HepG2 (cell line): ENCODE measurements around the gene CIITA. TPM values are rescaled to one million over a fixed set of nuclear protein-coding genes. Genes with fewer than 3 reads are reported as not detected.

ENCODE experiments used
- ATAC-seq: fragments of 200-7000 bp; cut with Tn5 transposase; 3 replicates; pipeline ENCODE4 v1.9.1; 2020; ENCODE audit warnings: mild to moderate bottlenecking, moderate library complexity
- BruUV-seq: library from RNA; stranded (reverse); fragments of 400-500 nt; replicated peaks from 2 replicates; lab custom pipeline; 2021; lab: Mats Ljungman, UMichigan
- CTCF ChIA-PET: fragments of 300-600 bp; formaldehyde crosslinking; extraction: SDS; loops from one replicate; lab custom pipeline; 2021; ENCODE audit warnings: low total read pairs, inconsistent platforms, low intra/inter-chr PET ratio; lab: Yijun Ruan, JAX
- POLR2A ChIA-PET: fragments of 350-600 bp; sonication (Branson Sonifier 250); formaldehyde crosslinking; loops from one replicate; lab custom pipeline; 2020; ENCODE audit warnings: antibody characterized with exemption, inconsistent platforms; lab: Yijun Ruan, JAX
- DNase-seq: peaks from one replicate; pipeline ENCODE4 v3.0.0-alpha.2; 2015; ENCODE audit warnings: low spot score
- FAIRE-seq: peaks from 3 replicates; lab custom pipeline; 2011; peaks lifted over from hg19 to GRCh38; lab: Jason Lieb, UNC
- H2AFZ ChIP-seq: one replicate; pipeline ENCODE4 v1.6.1; 2011; ENCODE audit warnings: low read length, inconsistent platforms
- H3K27ac ChIP-seq: fragments of 300-600 bp; 3 replicates; pipeline ENCODE4 v1.8.0; 2011; ENCODE audit warnings: mixed run types, mild to moderate bottlenecking, mixed read lengths, low read length, inconsistent platforms; ENCODE audit not compliant: insufficient read depth; ENCODE audit errors: extremely low read length
- H3K27me3 ChIP-seq, 2 experiments: fragments of 200-600 bp in 1 of 2; 2 replicates in 1 of 2; 3 replicates in 1 of 2; pipeline versions ENCODE4 v1.6.0 to v1.8.0; 2011; ENCODE audit warnings: low read length in 2 of 2, mild to moderate bottlenecking in 2 of 2, moderate library complexity in 2 of 2, inconsistent platforms in 1 of 2; ENCODE audit not compliant: insufficient read depth in 2 of 2, control insufficient read depth in 1 of 2
- H3K36me3 ChIP-seq, 2 experiments: fragments of 200-600 bp in 1 of 2; replicated peaks in 1 of 2; 2 replicates in 1 of 2; 3 replicates in 1 of 2; pipeline versions ENCODE4 v1.5.1 to v1.8.0; 2011; ENCODE audit warnings: low read length in 2 of 2, inconsistent platforms in 1 of 2; ENCODE audit not compliant: insufficient read depth in 2 of 2, control insufficient read depth in 1 of 2
- H3K4me1 ChIP-seq: 2 replicates; pipeline ENCODE4 v1.5.1; 2012; ENCODE audit warnings: low read length, inconsistent platforms; ENCODE audit not compliant: insufficient read depth
- H3K4me2 ChIP-seq: 2 replicates; pipeline ENCODE4 v1.6.0; 2011; ENCODE audit warnings: low read depth, low read length, inconsistent platforms
- H3K4me3 ChIP-seq, 3 experiments: fragments of 200-600 bp in 1 of 3; sonication (generic), shearing (Covaris generic) in 1 of 3; replicated peaks in 1 of 3; 2 replicates each; pipeline ENCODE4 v1.5.1; 2011 to 2016; ENCODE audit warnings: low read length in 3 of 3, inconsistent platforms in 2 of 3, low read depth in 2 of 3, mild to moderate bottlenecking in 2 of 3, control low read depth in 1 of 3, mixed read lengths in 1 of 3; ENCODE audit not compliant: insufficient read depth in 1 of 3
- H3K79me2 ChIP-seq: one replicate; pipeline ENCODE4 v1.6.1; 2011; ENCODE audit warnings: low read length, inconsistent platforms; ENCODE audit not compliant: insufficient read depth
- H3K9ac ChIP-seq: 2 replicates; pipeline ENCODE4 v1.6.0; 2011; ENCODE audit warnings: mild to moderate bottlenecking, low read depth, low read length, inconsistent platforms; ENCODE audit not compliant: insufficient read depth
- H3K9me3 ChIP-seq: 2 replicates; pipeline ENCODE4 v1.5.1; 2012; ENCODE audit warnings: mild to moderate bottlenecking, low read length
- H4K20me1 ChIP-seq: 2 replicates; pipeline ENCODE4 v1.6.0; 2011; ENCODE audit warnings: inconsistent platforms, mild to moderate bottlenecking, low read length, moderate library complexity; ENCODE audit not compliant: insufficient read depth
- BCL3 ChIP-seq: sonication (generic); formaldehyde crosslinking; IDR thresholded peaks from 2 replicates; pipeline ENCODE4 v1.5.1; 2020; ENCODE audit warnings: mild to moderate bottlenecking, missing genetic modification reagents, moderate library complexity
- FOXA1 ChIP-seq, 2 experiments: fragments of 450-650 bp in 1 of 2; sonication (generic) in 1 of 2; formaldehyde crosslinking in 1 of 2; IDR thresholded peaks; 2 replicates each; pipeline versions ENCODE4 v1.4.0 to v1.6.1; 2016 to 2020; ENCODE audit warnings: missing genetic modification reagents in 1 of 2
- SRF ChIP-seq: IDR thresholded peaks from 2 replicates; pipeline ENCODE4 v1.6.1; 2011; ENCODE audit warnings: mild to moderate bottlenecking, low read depth, low read length, moderate library complexity
- SRSF4 ChIP-seq: fragments of 200-400 bp; formaldehyde crosslinking; IDR thresholded peaks from one replicate; pipeline ENCODE4 v1.6.1; 2018; ENCODE audit warnings: mild to moderate bottlenecking, low read depth, low read length, moderate library complexity; ENCODE audit not compliant: poor library complexity, severe bottlenecking
- TFDP2 ChIP-seq: sonication (generic); formaldehyde crosslinking; IDR thresholded peaks from 2 replicates; pipeline ENCODE4 v1.4.0; 2020; ENCODE audit warnings: missing genetic modification reagents
- ZNF235 ChIP-seq: sonication (generic); formaldehyde crosslinking; IDR thresholded peaks from 2 replicates; pipeline ENCODE4 v1.8.1; 2023; ENCODE audit warnings: mild to moderate bottlenecking, missing genetic modification reagents, borderline replicate concordance
- ZNF775 ChIP-seq: sonication (generic); formaldehyde crosslinking; IDR thresholded peaks from 2 replicates; pipeline ENCODE4 v1.4.0; 2020; ENCODE audit warnings: missing genetic modification reagents, mild to moderate bottlenecking, moderate library complexity, borderline replicate concordance
- WGBS: methylation state at CpG from one replicate; pipeline ENCODE4 v1.1.6; 2017; ENCODE audit warnings: low lambda C conversion rate; 5-methylcytosine and 5-hydroxymethylcytosine counted together
- in situ Hi-C: cut with HindIII; loops from 2 replicates; pipeline ENCODE4 v1.10.0; 2017; ENCODE audit warnings: low pct_unique_long_range_greater_than_20kb; ENCODE audit not compliant: extremely low pct_ligation_motif_present
- intact Hi-C: fragments of 100-400 bp; cut with micrococcal nuclease; formaldehyde crosslinking; loops from one replicate; pipeline ENCODE4 v1.10.0; 2022; ENCODE audit not compliant: unreplicated experiment
- polyA plus RNA-seq, 8 experiments: library from polyadenylated mRNA; depleted of rRNA in 3 of 8; stranded (reverse) in 7 of 8; unstranded in 1 of 8; fragments of >200 nt; fragmentation: Illumina TruSeq in 4 of 8; extraction: Trizol in 4 of 8; gene quantifications; 2 replicates each; pipeline versions ENCODE4 v1.2.1 to v1.2.3, GENCODE V29; 2011 to 2016; ENCODE audit warnings: low read depth in 4 of 8, missing spikeins in 1 of 8, mixed read lengths in 1 of 8; ENCODE audit not compliant: insufficient read depth in 1 of 8
- total RNA-seq, 5 experiments: library from RNA; depleted of rRNA; stranded (reverse); fragments of >200 nt; fragmentation: Illumina TruSeq; extraction: Trizol; gene quantifications; 2 replicates each; pipeline ENCODE4 v1.2.3, GENCODE V29; 2016; ENCODE audit warnings: low read depth in 1 of 5

CIITA gene
- total and polyA plus RNA-seq, 2 of the 13 experiments (the other 11 are each of a cell fraction or from before 2014, with no cell fraction given): 0.08 to 0.09 TPM

- ChIA-PET CTCF (no interaction called here), POLR2A (no interaction called here)
- 21% methylated on average over 6 of the region's 6 CpGs for whole genome bisulfite sequencing
- H3K4me3 ChIP-seq: no peak overlapping the region
- H3K4me1 ChIP-seq: no peaks in the 10 kb centered on the region
- no peaks in the 10 kb centered on the region for H3K36me3 ChIP-seq
- no peak for FAIRE-seq
- H2AFZ ChIP-seq: no peak overlapping the region
- no peaks in the 10 kb centered on the region for H3K79me2 ChIP-seq
- ATAC-seq: no peak
- no peak overlapping the region for H3K27ac ChIP-seq
- DNase-seq: no peak
- H3K27me3 ChIP-seq: peaks cover 0 to 34% of the 10 kb centered on the region in 2 experiments; a peak in 4 of 5 replicates
- no peaks in the 10 kb centered on the region for H3K9me3 ChIP-seq
- H3K9ac ChIP-seq: no peak overlapping the region
- no peaks in the 10 kb centered on the region for H4K20me1 ChIP-seq
- intact Hi-C loops: no loop called here
- BruUV-seq: no TSS peak
- in situ Hi-C loops: no loop called here
- no peak overlapping the region for H3K4me2 ChIP-seq
- no peak for TF ChIP-seq ZNF235
- TF ChIP-seq SRF: no peak
- no peak for TF ChIP-seq ZNF775 (CRISPR knock-in tag)
- no peak for TF ChIP-seq SRSF4
- no peak for TF ChIP-seq FOXA1 (IDR thresholded peaks at IDR 0.05)
- TF ChIP-seq FOXA1 (CRISPR knock-in tag; IDR thresholded peaks at IDR 0.05): no peak
- TF ChIP-seq BCL3 (CRISPR knock-in tag): no peak
- no peak for TF ChIP-seq TFDP2 (CRISPR knock-in tag)
These were observed 37.7 kb upstream of the CIITA start for GRCh38 chr16:10839279-10839666.
